Glomerular visceral epithelial cell (primary cell): Measurements from ENCODE around the gene LRRC45.

Experiments used
- DNase-seq: peaks from one replicate; pipeline ENCODE4 v3.0.0-alpha.2; 2016; ENCODE audit errors: extremely low spot score

Gene LRRC45

DNA sequence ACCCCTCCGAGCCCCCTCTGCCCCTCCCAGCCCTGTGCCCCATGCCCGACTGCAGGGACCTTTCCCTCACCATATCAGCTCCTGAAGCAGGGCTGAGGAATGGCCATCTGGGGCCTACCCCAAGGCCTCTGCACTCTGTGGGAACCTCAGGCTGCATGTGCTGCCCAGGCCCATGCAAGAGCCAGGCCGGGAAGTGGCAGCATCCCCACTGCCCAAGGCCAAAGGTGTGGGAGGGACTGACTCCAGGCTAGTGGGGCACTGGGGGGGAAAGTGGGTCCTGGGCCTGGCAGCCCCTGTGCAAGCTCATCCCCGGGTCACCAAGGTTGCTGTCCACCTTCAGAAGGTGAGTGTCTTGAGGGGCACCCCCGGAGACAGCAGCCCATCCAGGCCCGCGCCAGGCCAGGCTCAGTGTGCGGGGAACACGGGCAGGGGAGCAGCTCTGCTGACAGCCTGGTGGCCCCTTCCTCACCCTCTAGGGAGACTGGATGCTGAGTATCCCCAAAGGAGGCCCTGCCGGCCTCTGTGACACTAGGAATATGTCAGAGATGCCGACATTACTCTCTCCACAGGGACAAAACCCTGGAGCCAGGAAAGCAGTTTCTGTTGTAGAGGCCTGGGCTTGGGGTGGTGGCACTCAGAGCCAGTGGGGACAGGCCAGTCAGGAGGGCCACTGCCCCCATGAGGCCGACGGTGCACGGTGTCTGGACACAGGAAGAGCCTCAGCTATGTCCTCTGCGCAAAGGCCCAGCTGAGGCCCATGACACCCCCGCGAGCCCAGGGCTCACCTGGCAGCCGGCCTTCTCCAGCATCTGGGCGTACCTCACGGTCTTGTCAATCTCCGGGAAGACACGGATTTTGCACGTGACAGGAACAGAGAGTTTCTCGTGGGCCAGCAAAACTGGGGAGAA, 39.2 kb downstream of the LRRC45 start:
- no peak for DNase-seq

GRCh38 chr17:82062984-82063368, 39.9 kb downstream of the LRRC45 start:
- DNase-seq = no peak

GRCh38 chr17:82063424-82064415, 40.6 kb downstream of the LRRC45 start:
- DNase-seq = no peak

DNA sequence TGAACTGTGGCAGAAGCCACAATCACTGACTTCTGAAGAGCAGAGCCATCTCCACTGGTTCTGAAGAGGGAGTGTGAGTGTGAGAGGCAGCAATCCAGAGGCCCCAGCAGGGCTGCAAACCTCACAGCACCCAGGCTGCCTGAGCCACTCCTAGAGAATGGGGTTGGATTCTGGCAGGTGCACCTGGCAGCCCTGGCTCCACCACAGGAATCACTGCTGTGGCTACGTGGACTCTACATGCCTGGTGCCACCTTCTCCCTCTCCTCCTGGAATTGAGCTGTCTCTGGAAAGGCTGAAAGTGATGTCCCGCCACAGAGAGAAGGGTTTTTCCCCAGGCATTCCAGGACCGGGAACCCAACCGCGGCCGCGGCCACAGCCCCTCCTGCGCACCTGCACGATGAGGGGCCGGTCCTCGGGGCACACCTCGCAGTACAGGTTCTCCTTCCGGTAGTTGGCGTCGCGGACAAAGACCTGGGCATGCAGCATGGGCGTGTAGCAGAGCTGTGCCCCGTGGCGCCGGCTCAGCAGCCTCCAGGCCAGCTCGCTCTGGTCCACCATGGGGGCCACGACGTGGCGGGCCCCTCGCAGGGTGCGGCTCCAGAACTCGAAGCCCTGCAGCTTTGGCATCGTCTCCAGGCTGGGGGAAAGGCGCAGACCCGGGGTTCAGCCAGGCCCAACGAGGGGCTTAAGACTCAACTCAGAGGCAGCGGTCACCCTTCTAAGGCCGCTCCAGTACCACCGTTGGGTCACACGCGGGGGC, 41.5 kb downstream of the LRRC45 start:
- DNase-seq = peak; percentile 46

DNA sequence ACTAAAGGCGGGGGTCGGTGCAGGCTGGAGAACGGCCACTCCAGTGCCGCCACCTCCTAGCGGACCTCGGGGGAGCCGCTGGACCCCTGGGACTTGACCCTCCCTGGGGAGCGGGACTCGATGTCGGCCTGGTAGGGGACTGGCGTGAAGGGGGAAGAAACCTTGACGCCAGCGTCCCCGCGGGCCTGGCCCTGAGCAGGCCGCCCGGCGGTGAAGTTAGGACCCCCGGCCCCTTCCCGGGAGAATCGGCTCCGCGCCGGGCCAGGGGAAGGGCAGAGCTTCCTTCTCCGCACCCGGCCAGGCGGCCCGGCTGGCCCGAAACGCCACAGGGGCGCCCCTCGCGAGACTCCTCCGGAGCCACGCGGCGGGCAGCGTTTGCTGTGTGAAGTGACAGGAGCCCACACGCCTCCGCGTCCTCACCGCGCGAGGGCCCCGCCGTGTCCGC, 42.1 kb downstream of the LRRC45 start:
- no peak for DNase-seq

DNA sequence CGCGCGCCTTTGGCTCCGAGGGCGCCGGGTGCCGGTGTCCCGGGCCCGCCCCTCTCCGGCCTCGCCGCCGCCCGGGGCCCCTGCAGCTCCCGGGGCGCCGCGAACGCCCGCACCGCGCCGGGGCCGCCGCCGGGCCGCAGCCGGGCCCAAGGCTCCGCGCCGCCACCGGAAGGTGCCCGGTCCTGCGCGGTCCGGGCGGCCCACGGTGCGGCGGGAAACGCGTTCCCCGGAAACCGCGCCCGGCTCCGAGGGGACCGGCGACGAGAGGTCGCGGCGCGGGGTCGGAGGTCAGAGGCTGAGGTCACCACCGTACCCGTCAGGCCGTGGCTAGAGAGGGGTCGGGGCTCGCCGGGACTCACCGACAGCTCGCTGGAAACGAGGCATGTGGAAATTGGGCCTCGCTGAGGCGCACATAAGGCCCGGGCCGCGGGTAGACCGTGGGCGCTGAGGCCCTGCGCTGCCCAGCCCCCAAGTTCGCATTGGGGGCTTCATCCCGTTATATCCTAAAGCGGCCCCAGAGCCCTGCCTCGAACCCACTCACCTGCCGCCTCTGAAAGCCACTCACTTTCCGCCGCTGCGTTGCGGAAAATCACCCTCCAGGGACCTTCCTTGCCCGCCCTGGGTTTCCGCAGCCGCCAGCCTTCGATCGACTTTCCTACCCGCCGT, 42.7 kb downstream of the LRRC45 start, which contains the start of gene DUS1L:
TSS of gene DUS1L (minus strand) at position 167 of the 666 bp plus-strand sequence. CDS start 745 bp downstream, outside the sequence.
- peak; percentile 52 for DNase-seq

DNA sequence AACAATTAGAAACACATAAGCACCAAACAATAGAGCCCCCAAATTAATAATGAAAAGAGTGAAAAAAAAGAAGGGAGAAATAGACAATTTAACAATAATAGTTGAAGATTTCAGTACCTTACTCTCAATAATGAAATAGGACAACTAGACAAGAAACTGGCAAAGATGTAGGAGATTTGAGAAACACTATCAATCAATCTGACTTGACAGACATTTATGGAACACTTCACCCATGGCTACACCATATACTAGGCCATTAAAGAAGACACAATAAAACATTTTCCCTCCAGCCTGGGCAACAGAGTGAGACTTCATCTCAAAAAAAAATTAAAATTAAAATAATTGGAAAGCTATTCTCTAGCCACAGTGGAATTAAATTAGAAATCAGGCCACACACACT, 47.5 kb downstream of the LRRC45 start:
- no peak for DNase-seq

GRCh38 chr17:82072827-82073226, 49.7 kb downstream of the LRRC45 start:
- DNase-seq = no peak

DNA sequence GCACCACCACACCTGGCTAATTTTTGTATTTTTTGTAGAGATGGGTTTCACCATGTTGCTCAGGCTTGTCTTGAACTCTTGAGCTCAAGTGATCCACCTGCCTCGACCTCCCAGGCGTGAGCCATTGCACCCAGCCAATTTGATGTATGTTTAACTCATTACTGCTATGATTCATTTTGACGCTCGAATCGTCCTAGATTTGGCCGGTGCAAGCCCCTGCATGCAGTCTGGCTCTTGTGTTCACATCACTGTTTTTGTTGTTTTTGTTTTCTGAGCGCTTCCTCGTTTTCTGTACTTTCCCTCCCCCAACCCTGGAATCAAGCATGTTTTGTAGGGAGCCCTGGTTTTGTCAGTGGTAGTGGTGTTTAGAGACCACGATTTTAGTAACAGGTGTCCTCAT, 50.3 kb downstream of the LRRC45 start:
- DNase-seq = no peak

DNA sequence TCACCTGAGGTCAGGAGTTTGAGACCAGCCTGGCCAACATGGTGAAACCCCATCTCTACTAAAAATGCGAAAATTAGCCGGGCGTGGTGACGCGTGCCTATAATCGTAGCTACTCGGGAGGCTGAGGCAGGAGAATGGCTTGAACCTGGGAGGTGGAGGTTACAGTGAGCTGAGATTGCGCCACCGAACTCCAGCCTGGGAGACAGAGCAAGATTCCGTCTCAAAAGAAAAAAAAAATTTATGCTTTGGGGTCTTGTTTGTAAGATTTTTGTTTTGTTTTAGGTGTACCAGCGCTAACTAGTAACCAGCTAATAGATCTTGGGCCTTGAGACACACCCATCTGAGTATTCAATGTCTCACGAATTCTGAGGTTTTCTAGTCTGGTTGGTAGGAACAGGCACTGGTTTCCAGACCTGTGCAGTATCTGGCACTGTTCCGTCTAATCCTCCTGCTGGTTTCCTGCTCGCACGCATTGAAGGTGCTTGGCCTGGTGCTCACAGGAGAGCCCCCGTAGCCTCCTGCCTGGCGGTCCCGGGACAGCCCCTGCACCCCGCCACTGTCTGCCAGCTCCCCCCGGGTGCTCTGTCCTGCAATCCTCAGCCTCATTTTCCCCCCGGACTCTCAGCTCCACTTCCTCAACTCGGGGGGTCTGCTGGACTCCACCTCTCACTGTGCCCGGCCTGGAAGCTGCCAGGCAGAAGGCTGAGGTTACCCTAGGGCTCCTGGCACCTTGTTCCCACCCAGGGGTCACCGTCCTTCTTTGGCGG, 53.1 kb downstream of the LRRC45 start:
- no peak for DNase-seq

DNA sequence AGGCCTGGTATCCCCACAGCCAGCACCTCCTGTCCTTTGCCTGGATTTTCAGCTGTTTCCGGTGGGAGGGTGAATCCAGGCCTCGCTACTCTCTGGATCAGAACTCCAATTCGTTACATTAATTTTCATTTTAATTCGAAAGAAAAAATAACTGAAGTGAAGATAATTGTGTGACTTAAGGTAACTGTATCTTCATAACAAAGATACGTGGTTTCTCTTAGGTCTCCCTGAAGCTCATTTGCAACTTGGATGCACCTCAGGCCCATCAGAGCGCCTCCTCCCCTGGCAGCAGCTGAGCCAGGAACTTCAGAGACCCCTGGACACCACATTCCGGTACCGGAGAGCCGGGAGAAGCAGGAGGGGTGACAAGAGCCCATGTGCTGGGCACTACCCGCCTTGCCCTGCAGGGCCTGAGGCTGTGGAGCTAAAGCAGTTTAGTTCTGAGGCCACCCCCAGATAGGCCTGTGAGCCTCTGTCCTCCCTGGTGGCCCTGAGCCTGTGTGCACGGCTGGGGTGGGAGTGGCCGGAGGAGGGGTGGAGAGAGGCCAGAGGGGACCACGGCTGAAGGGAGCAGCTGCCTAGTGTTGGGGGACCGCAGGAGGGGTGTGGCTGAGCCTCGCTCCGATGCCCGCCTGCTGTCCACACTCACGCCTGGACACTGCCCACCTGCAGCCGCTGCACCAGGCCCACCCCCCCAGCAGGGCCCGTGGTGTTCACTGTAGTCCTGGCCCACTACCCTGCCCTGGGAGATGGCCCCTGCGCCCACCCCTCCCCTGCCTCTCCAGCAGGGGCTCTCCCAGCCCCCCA, 53.9 kb downstream of the LRRC45 start:
- no peak for DNase-seq

DNA sequence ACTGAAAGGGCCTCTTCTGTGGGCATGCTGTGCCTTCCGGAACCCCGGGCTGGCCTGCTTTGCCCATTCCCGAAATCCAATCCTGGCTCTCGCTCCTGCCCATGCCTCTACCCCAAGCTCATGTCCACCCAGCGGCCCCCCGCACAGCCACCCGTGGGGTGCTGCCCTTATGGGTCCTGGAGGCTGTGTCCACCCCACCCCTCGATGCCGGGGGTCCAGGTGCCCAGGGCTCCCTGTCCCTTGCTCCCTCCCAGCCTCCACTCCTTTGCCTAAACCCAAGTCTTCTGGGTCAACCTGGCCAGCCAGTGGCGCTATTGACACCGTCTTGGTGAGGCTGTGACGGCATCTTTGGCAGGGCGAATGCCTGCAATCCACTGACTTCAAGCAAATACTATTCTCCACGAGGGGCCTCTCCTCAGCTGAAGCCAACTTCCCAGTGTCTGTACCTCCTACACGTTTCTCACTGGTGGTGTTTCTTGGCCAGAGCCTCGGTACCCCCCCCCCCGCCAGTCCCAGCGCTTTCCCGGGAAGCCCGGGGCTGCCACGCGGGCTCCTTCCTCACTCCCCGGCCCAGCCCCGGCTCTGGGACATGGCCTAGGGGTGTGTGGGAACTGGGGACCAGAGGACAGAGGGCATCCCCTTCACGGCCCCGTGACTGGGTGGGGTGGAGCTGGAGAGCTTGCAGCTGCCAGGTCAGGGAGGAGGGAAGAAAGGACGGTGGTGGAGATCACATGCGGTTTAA, 54.7 kb downstream of the LRRC45 start:
- no peak for DNase-seq

DNA sequence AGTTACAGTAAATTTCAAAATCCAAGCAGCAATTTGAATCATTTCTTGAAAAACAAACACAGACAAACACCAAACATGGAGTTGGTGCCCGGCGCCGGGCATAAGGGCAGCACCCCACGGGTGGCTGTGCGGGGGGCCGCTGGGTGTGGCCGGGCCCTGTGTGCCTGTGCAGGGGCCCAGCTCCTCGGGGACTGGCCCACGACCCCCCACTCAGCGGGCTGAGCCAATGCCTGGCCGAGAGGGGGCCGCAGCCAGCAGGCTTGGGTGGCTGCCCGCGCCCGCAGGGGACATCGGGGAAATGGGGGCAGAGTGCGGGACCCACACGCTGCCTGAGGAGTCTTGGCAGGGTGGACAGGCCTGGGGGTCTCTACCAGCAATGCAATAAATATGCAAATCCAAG, 55.3 kb downstream of the LRRC45 start:
- DNase-seq = no peak

GRCh38 chr17:82079001-82079677, 56.0 kb downstream of the LRRC45 start:
- DNase-seq = no peak

DNA sequence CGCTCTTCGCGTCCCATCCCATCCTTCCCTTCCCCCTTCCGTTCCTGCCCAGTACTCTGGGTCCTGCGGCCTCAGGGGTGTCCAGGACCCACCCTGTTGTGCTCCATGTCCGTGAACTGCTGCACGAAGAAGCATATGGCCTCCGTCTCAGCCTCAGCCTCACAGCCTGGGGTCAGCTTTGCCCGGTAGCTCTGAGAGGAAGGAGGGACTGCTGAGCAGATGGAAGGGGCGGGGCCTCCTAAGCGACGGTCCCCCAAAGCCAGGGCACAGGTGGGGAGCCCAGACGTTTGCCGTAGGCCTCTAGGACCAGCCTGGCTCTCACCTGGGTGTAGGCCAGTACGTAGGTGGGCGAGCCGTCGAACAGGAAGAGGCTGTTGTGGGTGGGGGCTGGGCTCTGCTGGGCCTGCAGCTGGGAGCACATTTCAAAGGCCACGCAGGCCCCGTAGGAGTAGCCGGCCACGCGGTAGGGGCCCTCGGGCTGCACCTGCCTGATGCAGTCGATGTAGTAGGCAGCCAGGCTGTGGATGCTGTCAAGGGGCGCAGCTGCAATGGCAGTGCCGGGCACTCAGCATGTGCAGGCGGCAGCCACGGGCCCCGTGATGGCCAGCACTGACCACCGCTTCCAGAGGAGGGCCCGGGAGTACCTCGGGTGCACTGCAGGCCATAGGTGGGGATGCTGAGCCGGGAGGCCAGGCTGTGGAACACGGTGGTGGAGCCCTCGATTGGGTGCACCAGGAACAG, 57.1 kb downstream of the LRRC45 start:
- DNase-seq = no peak
